ENCODE results near the gene PCDHAC2. TPM values are rescaled to one million over a fixed set of nuclear protein-coding genes. Genes with fewer than 3 reads are reported as not detected.

PCDHAC2 gene
- polyA plus RNA-seq, 3 donors: 0.29 to 0.71 (median 0.53) TPM

DNA sequence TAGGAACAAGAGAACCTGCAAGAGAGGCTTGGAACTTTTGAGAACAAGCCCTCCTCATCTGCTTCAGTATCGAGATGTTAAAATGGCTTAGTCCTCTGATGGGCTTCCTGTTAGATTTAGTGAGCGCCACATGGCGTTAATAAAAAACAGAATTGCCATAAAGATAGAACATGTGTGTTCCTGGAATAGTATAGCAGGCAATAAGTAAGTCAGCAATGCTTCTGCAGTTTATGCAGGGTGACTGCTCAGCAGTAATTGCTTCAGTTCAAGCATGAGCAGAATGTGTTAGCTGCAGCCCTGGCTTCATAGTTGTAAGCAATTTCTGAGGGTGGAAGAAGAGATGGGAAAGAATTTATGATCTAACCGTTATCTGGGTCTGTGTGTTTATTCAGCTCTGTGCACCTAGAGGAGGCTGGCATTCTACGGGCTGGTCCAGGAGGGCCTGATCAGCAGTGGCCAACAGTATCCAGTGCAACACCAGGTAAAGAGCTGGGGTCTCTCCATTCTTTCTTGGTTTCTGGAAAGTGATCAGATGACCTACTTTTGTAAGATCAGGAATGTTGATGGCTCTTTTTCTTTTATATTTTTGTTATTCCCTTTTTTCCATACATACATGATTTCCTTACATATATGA is 15.9 kb downstream of the PCDHAC2 start:
- DNase-seq: no peak

DNA sequence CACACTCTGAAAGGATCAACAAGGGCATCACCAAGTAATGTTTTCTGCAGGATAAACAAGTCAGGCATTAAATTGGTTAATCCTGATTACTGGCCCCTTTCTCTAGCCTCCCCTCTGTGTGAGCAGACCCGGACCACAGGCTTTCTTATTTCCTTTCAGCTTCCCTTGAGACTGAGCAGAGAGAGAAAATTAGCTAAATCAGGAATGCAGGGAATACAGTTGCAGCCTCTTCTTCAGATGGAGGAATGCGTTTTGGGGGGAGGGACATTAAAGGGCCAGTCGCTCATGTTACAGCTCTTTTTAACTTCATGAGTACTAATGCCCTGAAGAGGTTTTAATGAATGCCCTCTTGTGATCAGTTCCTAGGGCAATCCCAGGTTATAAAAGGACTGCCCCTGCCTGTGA is 19.8 kb downstream of the PCDHAC2 start:
- no peak for DNase-seq

DNA sequence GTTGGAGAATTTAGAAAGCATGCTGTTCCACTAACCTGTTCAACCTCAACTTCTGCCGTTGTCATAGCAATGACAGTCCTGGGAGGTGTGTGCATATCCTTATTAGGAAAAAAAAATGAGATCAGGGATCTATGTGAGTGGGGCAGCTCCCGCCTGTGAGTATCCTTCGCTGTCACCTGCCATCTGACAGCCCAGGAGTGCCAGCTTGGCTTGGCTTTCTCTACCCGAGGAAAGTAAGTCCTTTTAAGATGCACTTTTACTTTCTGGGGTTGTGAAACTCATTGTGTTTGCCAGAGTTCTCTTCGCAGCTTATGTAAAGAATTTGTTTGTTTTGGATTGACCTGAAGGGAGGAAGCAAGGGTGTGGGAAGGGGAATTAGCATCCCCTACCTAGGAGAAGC is 21.8 kb downstream of the PCDHAC2 start:
- no peak for DNase-seq

DNA sequence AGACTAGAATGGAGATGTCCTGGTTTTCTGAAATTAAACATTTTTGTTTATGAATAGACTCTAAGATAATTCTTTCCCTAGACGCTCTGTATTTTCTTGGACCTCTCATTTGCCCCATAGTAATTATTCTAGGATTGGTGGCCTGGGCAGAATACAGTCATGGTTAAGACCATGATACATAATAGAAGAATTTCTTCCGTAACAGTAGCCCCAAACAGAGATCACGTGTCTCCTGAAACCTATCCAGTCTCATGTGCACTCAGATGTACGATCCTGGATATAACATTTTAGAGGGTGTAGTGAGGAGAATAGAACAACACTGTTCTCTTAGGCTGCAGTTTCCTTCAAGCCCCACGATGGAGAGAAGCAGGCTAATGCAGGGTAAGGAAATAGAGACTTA is 22.3 kb downstream of the PCDHAC2 start:
- no peak for DNase-seq

DNA sequence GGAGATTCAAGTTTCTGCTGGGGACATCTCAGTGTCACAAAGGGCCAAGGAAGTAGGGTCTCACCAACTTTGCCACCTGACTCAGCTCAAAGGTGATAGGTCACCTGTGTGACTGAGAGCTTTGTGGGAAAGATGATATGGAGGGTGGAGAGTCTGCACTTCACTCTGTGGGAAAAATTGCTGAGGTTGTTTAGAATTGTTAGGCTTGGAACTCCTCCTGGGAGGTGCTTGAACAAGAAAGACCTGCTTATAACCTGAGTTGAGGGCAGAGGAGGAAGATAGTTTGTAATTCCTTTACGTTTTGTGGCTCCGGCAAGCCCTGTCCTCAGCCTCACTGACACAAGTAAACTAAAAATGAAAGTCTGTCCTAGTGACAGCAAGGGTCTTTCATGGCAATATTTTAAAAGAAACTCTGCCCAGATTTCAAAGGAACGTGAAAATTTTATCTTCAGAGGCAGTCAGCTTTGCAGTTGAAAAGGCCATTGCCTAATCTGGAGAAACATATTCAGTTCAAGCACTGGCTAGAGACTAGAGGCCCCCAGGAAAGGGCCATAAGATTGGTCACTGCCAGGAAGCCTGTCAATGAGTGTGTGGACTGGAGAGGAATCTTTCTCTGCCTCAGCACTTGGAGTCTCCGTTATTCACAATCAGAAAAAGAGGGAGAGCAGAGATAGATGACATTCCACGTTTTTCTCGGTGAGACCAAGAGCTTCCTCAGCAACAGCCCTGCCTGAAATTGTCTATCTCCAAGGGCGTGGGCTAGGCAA is 23.2 kb downstream of the PCDHAC2 start:
- no peak for DNase-seq

DNA sequence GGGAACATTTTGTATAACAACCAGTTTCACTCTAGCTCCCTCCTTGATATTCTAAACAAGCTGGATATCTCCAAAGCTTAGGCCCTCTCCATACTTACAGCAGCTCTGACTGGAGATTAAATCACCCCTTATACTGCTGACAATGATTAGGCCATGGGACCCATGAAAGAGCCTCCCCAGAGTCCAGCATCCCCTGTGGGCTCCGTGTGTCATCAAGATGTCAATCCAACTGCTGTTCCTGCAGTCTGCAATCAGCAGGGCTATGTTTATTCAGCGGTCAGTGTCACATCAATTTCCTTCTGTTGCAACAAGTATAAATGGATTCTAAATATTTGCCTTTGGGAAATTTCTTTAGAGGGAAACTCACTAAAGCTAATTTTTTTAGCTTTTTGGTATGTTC is 26.6 kb downstream of the PCDHAC2 start:
- DNase-seq: no peak

DNA sequence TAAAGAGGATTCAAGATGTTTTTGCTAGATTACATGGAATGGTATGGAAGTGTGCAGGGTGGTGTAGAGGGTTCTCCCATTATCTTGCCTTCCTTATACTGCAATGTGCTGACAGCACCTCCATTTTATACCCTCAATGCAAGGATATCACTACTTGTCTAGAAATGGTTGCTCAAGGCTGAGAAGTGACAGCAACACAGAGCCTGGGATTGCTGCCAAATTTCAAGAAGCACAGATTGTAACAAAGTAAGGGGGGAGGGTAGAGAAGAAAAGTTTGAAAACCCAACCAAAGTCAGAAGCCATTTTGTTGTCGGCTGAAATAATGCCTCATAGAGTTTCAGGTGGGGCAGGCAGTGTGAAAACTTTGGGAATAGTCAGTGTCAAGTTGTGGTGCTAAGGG is 29.8 kb downstream of the PCDHAC2 start:
- no peak for DNase-seq

DNA sequence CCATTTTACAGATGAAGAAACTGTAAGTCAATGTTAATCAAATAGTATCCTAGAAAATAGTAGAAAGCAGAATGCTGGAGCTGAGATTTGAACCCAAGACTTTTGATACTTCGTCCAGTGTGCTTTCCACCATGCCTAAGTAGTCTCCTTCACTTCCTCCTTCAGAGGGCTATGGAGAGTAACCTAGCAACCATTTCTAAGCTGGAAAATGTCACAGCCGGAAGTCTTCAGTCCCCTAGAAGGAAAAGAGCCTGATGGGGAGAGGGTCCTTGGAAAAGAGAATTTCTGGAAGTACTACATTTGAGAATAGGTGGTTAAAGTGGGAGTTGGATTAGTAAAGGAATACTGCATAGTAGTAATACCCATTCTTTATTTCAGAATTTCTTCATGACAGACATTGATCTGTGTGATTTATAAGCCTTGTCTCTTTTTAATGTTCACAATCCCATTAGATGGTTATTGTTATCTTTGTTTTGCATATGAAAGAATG is 32.7 kb downstream of the PCDHAC2 start:
- DNase-seq: no peak

DNA sequence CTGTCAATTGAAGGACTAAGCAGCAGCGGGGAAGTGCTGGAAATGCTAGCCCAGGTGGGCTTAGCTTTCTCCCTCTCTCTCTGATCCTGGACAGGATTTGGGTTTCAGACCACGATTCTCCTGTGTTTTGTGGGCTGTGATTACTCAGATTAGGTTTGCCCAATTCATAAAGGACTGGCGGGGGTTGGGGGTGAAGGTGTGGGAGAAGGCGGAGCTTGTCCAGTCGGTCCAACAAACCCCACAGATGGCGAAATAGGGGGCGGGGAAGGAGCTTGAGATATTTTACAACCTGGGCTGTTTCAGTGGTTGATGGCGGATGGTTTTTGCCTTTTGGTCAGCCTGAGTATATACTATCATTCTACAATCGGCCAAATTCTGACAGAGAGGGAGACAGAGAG is 35.2 kb downstream of the PCDHAC2 start:
- DNase-seq: peak; percentile 1

DNA sequence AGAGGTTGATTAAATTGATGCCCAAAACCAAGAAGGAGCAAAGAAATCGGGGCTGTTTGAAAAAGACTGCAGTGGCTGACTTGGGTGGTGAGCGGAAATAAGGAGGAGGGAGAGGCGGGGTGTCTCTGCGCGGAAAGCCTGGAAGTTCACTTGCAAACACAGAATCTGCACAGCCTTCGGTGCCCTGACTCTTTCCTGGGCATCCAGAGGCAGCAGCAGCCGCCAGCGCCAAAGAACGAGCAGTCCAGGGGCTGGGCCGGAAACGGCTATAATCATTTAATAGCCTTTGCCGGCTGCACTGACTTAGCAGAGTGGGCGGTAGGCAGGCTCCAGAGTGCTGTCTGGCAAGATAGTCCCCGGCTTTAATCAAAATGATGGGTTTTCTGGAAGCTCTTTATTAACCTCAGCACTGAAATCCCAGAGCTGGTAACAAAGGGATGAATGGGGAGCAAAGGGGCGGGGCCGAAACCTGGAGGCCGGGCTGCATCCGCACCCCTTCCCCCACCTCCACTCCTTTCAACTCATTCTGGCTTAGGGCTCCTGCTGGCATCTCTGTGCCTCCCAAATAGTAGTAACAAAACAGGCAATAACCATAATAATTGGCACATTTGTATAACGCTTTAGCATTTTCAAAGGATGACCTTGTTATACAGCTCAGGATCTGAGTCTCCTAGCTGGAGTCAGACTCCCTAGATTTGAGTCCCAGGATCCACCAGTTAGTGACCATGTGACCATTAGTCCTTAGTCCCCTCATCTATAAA is 35.7 kb downstream of the PCDHAC2 start:
- DNase-seq: peak; percentile 14

DNA sequence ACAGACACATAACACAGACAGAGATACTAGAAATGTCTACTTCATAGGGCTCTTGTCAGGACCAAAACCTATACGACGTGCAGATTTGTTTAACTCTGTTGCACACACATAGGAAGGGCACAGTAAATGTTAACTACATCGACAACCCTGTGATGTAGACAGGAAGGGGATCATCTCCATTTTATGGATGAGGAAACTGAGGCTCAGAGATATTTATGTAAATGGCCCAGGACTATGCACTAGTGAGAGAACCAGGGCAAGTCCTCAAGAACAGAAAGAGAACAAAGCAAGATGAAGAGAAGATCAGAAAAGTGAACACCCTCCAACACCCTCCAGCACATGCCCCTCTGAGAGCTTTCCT is 36.3 kb downstream of the PCDHAC2 start:
- no peak for DNase-seq

DNA sequence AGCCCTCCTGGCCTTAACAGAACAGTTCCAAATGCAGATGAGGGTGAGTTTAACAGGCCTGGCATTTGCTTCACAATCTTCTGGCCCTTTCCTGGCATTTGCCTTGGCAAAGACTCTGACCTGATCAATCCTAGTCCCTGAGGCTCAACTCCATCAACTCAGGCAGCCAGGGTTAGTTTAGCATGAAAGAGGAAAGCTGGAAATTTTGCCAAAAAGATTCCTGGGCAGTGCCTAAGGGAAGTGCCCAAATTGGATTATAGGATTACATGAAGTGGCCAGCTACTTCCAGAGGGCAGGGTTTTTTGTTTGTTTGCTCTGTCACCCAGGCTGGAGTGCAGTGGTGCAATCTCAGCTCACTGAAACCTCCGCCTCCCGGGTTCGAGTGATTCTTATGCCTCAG is 36.8 kb downstream of the PCDHAC2 start:
- DNase-seq: no peak

DNA sequence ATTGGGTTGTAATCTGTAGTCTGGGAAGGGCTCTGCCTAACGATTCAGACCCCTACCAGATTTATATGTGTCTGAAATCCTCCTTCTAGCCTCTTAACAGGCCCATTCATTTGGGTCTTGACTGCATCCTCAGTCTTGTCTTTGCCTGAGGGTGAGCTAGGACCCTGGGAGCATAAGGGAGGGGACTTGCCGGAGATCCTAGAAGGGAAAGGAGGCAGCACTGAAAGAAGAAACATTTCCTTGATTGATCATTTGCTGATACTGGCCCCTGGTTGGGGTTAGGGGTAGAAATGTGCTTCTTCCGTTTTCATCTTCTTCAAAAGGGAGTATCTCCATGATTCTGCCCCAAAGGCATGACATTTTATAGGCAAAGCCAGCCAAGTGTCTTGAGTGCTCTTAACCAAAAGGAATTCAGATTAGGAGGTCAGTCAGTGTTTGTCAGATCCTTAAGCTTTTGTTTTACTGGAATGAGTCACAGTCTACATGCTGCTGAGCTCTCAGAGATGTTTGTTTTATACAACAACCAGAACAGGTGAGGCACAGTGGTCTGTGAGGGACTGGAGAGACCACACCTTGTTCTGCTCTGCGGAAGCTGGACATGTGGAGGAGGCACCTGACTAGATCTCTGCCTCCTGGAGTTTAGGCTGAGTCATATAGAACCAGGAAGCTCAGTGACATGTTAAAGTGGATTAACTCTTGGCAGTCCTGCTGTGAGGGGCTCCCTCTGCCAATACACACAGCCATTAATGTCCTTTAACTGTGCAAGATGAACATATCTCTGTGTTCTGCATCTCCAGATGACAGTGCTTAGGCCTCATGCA is 37.7 kb downstream of the PCDHAC2 start:
- no peak for DNase-seq

DNA sequence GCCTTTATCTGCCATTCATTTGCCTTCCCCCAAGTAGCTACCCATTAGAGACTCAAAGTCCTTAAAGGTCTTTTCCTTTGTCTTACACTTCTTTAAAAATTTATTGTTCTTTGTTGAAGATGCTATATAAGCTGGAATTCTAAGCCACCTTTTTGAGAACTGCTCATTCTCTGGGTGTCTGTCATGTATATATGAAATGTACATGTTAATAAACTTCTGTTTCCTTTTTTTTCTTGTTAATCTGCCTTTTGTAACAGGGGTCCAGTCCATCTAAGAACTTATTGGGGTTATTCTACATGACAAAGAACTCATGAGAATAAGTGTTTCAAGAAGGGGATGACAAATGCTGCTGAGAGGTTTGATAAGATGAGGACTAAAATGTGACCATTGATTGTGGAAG is 41.5 kb downstream of the PCDHAC2 start:
- no peak for DNase-seq

DNA sequence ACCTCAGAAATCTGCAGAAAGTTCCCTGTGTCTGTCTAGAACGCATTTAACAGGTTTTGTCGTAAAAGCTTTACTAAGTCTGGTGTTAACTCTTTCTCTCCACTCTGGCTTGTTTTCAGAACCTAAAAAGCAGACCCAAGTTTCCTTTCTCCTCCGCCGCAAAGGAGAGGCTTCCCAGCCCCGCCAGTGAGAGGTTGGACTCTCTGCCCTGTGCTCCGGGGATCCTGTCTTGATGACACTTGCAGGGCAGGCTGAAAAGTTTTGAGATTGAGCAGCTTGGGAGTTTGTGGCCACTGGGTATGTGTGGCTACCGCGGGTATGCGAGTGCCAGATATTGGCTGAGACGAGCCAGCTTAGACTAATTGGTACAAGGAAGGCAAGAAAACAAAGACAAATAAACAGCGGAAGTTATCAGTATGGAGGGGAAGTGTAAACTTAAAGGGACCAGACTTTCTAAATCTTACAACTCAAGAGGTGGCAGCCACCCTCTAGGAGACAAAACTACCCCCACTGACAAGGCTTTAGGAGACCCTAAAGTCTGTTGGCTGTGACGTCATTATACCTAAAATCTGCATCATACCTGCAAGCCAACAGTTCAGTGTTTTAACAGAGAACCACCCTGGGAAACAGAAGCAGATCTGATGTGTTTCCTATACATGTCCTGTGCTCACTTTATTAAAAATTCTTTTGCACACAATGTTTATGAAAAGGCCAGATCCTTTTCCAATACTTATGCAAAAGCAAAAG is 43.9 kb downstream of the PCDHAC2 start:
- DNase-seq: no peak

DNA sequence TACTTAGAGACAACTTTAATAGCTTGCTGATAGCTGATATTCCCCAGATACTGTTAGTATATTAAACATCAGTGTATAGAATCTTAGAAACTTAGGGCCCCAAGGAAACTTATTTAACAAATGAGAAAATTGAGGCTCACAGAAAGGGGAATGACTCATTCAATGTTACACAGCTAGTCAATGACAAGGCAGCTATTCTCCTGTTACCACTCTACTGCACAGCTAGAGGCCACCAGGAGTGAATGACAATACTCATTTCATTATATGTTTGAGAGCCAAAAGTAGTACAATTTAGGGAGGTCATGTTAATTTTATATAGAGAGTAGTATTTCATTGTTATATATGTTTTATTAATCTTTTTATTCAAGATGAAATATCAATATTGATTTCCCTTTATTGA is 51.7 kb downstream of the PCDHAC2 start:
- DNase-seq: no peak

Other genes with a start within 250 kb of the PCDHAC2 start
- gene PCDHA1, start 180.3 kb upstream of the PCDHAC2 start, polyA plus RNA-seq (ENCODE audit: insufficient read length in 3 of 3): under 1 TPM in 1 of 3 donors, not detected in 2; 0.15 TPM
- gene PCDHA2, start 171.6 kb upstream of the PCDHAC2 start, polyA plus RNA-seq (ENCODE audit: insufficient read length in 3 of 3): under 1 TPM; 0.18 to 0.32 (median 0.20) TPM
- gene PCDHA3, start 165.4 kb upstream of the PCDHAC2 start, polyA plus RNA-seq (ENCODE audit: insufficient read length in 3 of 3): under 1 TPM; 0.33 to 0.40 (median 0.38) TPM
- gene PCDHA4, start 159.4 kb upstream of the PCDHAC2 start, polyA plus RNA-seq (ENCODE audit: insufficient read length in 3 of 3): 1 to 10 TPM in 1 of 3 donors, under 1 TPM in 2; 0.73 to 1.2 (median 0.81) TPM
- gene PCDHA5, start 144.9 kb upstream of the PCDHAC2 start, polyA plus RNA-seq (ENCODE audit: insufficient read length in 3 of 3): under 1 TPM; 0.09 to 0.18 (median 0.14) TPM
- gene PCDHA6, start 138.5 kb upstream of the PCDHAC2 start, polyA plus RNA-seq (ENCODE audit: insufficient read length in 3 of 3): under 1 TPM; 0.25 to 0.37 (median 0.32) TPM
- under 1 TPM; 0.19 to 0.47 (median 0.34) TPM for gene PCDHA7, start 132.2 kb upstream of the PCDHAC2 start, polyA plus RNA-seq (ENCODE audit: insufficient read length in 3 of 3)
- under 1 TPM in 1 of 3 donors, not detected in 2; 0.10 TPM for gene PCDHA8, start 125.3 kb upstream of the PCDHAC2 start, polyA plus RNA-seq (ENCODE audit: insufficient read length in 3 of 3)
- under 1 TPM; 0.03 to 0.08 (median 0.06) TPM for gene PCDHA9, start 118.1 kb upstream of the PCDHAC2 start, polyA plus RNA-seq (ENCODE audit: insufficient read length in 3 of 3)
- under 1 TPM; 0.33 to 0.59 (median 0.39) TPM for gene PCDHA10, start 110.6 kb upstream of the PCDHAC2 start, polyA plus RNA-seq (ENCODE audit: insufficient read length in 3 of 3)
- gene PCDHA11, start 97.5 kb upstream of the PCDHAC2 start, polyA plus RNA-seq (ENCODE audit: insufficient read length in 3 of 3): under 1 TPM; 0.05 to 0.24 (median 0.18) TPM
- gene PCDHA12, start 91.2 kb upstream of the PCDHAC2 start, polyA plus RNA-seq (ENCODE audit: insufficient read length in 3 of 3): under 1 TPM in 2 of 3 donors, not detected in 1; 0.07 to 0.14 TPM
- under 1 TPM in 1 of 3 donors, not detected in 2; 0.07 TPM for gene PCDHA13, start 84.4 kb upstream of the PCDHAC2 start, polyA plus RNA-seq (ENCODE audit: insufficient read length in 3 of 3)
- gene PCDHAC1, start 40.2 kb upstream of the PCDHAC2 start, polyA plus RNA-seq (ENCODE audit: insufficient read length in 3 of 3): under 1 TPM; 0.06 to 0.10 (median 0.06) TPM
- gene PCDHB1, start 84.9 kb downstream of the PCDHAC2 start, polyA plus RNA-seq (ENCODE audit: insufficient read length in 3 of 3): under 1 TPM; 0.04 to 0.15 (median 0.08) TPM
- 1 to 10 TPM; 4.5 to 8.4 (median 4.9) TPM for gene PCDHB2, start 128.1 kb downstream of the PCDHAC2 start, polyA plus RNA-seq (ENCODE audit: insufficient read length in 3 of 3)
- 1 to 10 TPM; 3.7 to 4.7 (median 3.8) TPM for gene PCDHB3, start 134.0 kb downstream of the PCDHAC2 start, polyA plus RNA-seq (ENCODE audit: insufficient read length in 3 of 3)
- 1 to 10 TPM in 2 of 3 donors, under 1 TPM in 1; 0.97 to 2.1 (median 2.0) TPM for gene PCDHB4, start 155.3 kb downstream of the PCDHAC2 start, polyA plus RNA-seq (ENCODE audit: insufficient read length in 3 of 3)
- gene PCDHB5, start 168.7 kb downstream of the PCDHAC2 start, polyA plus RNA-seq (ENCODE audit: insufficient read length in 3 of 3): 1 to 10 TPM; 5.3 to 9.5 (median 9.1) TPM
- gene PCDHB6, start 183.6 kb downstream of the PCDHAC2 start, polyA plus RNA-seq (ENCODE audit: insufficient read length in 3 of 3): 1 to 10 TPM; 1.6 to 3.1 (median 3.0) TPM
- gene PCDHB7, start 206.2 kb downstream of the PCDHAC2 start, polyA plus RNA-seq (ENCODE audit: insufficient read length in 3 of 3): 1 to 10 TPM; 3.5 to 4.4 (median 4.2) TPM
- gene PCDHB8, start 211.3 kb downstream of the PCDHAC2 start, polyA plus RNA-seq (ENCODE audit: insufficient read length in 3 of 3): 1 to 10 TPM; 1.5 to 3.1 (median 2.1) TPM
- 1 to 10 TPM; 5.1 to 7.4 (median 6.5) TPM for gene PCDHB16, start 215.9 kb downstream of the PCDHAC2 start, polyA plus RNA-seq (ENCODE audit: insufficient read length in 3 of 3)
- 1 to 10 TPM; 3.4 to 4.5 (median 4.1) TPM for gene PCDHB9, start 220.7 kb downstream of the PCDHAC2 start, polyA plus RNA-seq (ENCODE audit: insufficient read length in 3 of 3)
- gene PCDHB10, start 225.9 kb downstream of the PCDHAC2 start, polyA plus RNA-seq (ENCODE audit: insufficient read length in 3 of 3): 1 to 10 TPM; 4.9 to 6.6 (median 6.4) TPM
- 1 to 10 TPM; 3.8 to 6.5 (median 4.6) TPM for gene PCDHB11, start 233.2 kb downstream of the PCDHAC2 start, polyA plus RNA-seq (ENCODE audit: insufficient read length in 3 of 3)
- gene PCDHB12, start 242.2 kb downstream of the PCDHAC2 start, polyA plus RNA-seq (ENCODE audit: insufficient read length in 3 of 3): 1 to 10 TPM; 3.6 to 4.6 (median 4.5) TPM
- 1 to 10 TPM; 6.4 to 7.5 (median 6.9) TPM for gene PCDHB13, start 247.4 kb downstream of the PCDHAC2 start, polyA plus RNA-seq (ENCODE audit: insufficient read length in 3 of 3)

All from renal pelvis (tissue), 4 donors.